Naive B cell (primary cell): ENCODE results near the gene SENP8. TPM values are rescaled to one million over a fixed set of nuclear protein-coding genes. Genes with fewer than 3 reads are reported as not detected.
A peak's percentile ranks its signal among the peaks of the same experiment; 100 is the strongest.
"Not testable (repeated sequence)": the region's sequence is repeated elsewhere in the genome, so short reads cannot be mapped to it uniquely, and the experiment has no call there.

Experiments used
- ATAC-seq, 2 donors: fragments of 150-1000 bp; cut with Tn5 transposase; 2 replicates each; pipeline ENCODE4 v1.10.0; 2021; ENCODE audit warnings: low read depth in 2 of 2, mild to moderate bottlenecking in 2 of 2, moderate library complexity in 2 of 2
- DNase-seq: peaks from one replicate; pipeline ENCODE4 v3.0.0; 2022
- H3K27ac Mint-ChIP-seq, 6 donors: one replicate each; pipeline ENCODE4 v1.8.0; 2020 to 2022; ENCODE audit warnings: mild to moderate bottlenecking in 6 of 6, mixed read lengths in 6 of 6, moderate library complexity in 5 of 6, inconsistent platforms in 2 of 6
- H3K27me3 Mint-ChIP-seq, 3 donors: one replicate each; pipeline ENCODE4 v1.8.0; 2021 to 2022; ENCODE audit warnings: mixed read lengths in 3 of 3, mild to moderate bottlenecking in 1 of 3
- H3K36me3 Mint-ChIP-seq, 2 donors: one replicate each; pipeline ENCODE4 v1.8.0; 2020 to 2022; ENCODE audit warnings: mixed read lengths in 2 of 2, inconsistent platforms in 1 of 2, mild to moderate bottlenecking in 1 of 2
- H3K4me1 Mint-ChIP-seq, 3 donors: one replicate each; pipeline ENCODE4 v1.8.0; 2020 to 2022; ENCODE audit warnings: mixed read lengths in 3 of 3, inconsistent platforms in 1 of 3, mild to moderate bottlenecking in 1 of 3, moderate library complexity in 1 of 3
- H3K4me3 Mint-ChIP-seq, 8 donors: one replicate each; pipeline ENCODE4 v1.8.0; 2020 to 2022; ENCODE audit warnings: mild to moderate bottlenecking in 8 of 8, mixed read lengths in 8 of 8, moderate library complexity in 8 of 8, inconsistent platforms in 2 of 8
- H3K9me3 Mint-ChIP-seq, 7 donors: one replicate each; pipeline ENCODE4 v1.8.0; 2020 to 2022; ENCODE audit warnings: mixed read lengths in 7 of 7, mild to moderate bottlenecking in 5 of 7, inconsistent platforms in 2 of 7, moderate library complexity in 1 of 7
- polyA plus RNA-seq, 6 donors: library from polyadenylated mRNA; unstranded; fragments of 300-500 nt; fragmentation: Illumina TruSeq; gene quantifications; one replicate each; pipeline ENCODE4 v1.2.3, GENCODE V29; 2021; ENCODE audit warnings: low read depth in 6 of 6

The SENP8 gene
- polyA plus RNA-seq, 6 donors from 2014 or later: 0.41 to 0.84 (median 0.60) TPM; not detected in 1

DNA sequence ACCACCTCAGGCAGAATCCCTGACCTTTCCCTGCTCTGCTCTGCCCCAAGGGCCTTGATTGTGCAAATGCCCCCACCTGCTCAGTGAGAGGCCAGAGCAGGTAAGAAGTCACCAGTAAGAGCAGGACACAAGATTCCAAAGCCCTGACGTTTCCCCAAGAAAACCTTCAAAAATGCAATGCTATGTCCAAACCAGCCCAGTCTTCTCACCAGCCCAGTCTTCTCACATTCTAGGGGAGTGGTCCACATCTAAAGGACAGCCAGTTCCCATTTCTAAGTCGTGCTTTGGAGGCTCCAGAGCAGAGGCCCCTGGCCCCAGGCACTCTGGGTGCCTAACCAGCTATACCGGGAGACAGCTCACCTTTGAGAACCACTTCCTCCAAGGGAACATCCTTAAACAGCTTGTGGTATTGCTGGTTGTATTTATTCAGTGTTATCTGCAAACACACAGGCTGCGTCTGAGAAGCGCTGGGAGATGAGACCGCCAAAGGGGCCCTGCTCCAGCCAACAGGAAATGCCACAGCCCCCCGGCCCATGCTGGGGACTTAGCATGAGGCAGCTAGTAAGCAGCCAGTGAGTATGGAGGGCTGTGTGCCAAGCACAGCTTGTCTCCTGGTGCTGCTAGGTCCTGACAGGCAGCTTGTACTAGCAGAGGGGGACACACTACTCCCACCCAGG, 50.1 kb downstream of the SENP8 start:
- DNase-seq (no peak), ATAC-seq (no peak)
- no peaks in the 10 kb centered on the region for H3K4me1 Mint-ChIP-seq
- H3K9me3 Mint-ChIP-seq: no peaks in the 10 kb centered on the region
- H3K36me3 Mint-ChIP-seq: no peaks in the 10 kb centered on the region
- no peak overlapping the region for H3K4me3 Mint-ChIP-seq
- H3K27me3 Mint-ChIP-seq: peaks cover 6 to 32% (median 23%) of the 10 kb centered on the region in 3 donors
- no peak overlapping the region for H3K27ac Mint-ChIP-seq

DNA sequence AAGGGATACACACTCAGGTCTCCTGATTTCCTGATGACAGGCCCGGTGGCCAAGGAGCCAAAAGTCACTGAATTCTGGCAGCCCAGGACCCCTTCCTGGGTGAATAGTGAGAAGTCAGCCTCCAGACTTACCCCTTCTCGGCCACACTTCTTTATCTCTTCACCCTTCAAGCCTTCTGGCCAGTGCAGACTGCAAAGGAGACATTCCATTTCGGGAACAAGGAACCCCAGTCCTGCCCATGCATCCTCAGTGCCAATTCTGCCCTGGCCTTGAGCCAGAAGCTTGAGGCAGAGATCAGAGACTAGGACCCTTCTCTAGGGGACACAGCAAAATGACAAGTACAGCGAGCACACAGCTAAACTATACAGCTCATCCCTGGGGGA, 50.6 kb downstream of the SENP8 start:
- Mint-ChIP-seq H3K9me3 (no peaks in the 10 kb centered on the region), H3K27me3 (peaks cover 6 to 32% (median 23%) of the 10 kb centered on the region in 3 donors), H3K27ac (no peak overlapping the region), H3K4me3 (no peak overlapping the region), H3K36me3 (no peaks in the 10 kb centered on the region), H3K4me1 (no peaks in the 10 kb centered on the region)
- DNase-seq: no peak
- no peak for ATAC-seq

DNA sequence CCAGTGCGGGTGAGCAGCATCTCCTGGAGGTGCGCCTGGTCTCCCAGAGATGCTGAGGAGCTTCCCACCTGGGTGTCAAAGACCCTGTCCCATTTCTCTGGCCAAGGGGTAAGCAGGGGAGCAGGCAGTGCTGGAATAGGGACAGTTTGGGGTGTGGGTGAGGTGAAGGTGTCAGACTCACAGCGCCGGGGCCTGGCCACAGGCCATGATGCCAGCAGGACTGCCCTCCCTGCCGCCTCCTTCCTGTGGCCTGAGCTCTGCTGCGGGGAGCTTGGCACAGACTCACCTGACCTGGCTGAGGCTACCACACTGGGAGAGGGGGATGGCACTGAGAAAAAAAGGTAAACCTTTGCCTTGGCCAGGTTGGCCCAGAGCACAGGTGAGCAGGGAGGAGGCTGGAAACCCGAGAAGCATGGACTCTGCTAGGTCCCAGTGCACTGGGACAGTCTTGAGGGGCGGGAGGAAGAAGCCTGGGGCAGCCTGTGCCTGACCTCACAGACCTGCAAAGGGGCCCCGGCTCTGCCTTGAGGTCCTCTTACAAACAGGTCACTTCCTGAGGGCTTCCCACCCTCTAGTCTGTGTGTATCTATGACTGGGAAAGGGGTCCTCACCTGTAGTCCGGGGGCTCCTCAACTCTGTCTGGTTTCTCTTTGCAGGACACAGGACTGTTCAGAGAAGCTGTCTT, 51.2 kb downstream of the SENP8 start:
- Mint-ChIP-seq H3K9me3 (no peaks in the 10 kb centered on the region), H3K27me3 (peaks cover 6 to 37% (median 23%) of the 10 kb centered on the region in 3 donors), H3K4me1 (no peaks in the 10 kb centered on the region), H3K4me3 (no peak overlapping the region), H3K36me3 (no peaks in the 10 kb centered on the region), H3K27ac (no peak overlapping the region)
- DNase-seq (no peak), ATAC-seq (no peak)

DNA sequence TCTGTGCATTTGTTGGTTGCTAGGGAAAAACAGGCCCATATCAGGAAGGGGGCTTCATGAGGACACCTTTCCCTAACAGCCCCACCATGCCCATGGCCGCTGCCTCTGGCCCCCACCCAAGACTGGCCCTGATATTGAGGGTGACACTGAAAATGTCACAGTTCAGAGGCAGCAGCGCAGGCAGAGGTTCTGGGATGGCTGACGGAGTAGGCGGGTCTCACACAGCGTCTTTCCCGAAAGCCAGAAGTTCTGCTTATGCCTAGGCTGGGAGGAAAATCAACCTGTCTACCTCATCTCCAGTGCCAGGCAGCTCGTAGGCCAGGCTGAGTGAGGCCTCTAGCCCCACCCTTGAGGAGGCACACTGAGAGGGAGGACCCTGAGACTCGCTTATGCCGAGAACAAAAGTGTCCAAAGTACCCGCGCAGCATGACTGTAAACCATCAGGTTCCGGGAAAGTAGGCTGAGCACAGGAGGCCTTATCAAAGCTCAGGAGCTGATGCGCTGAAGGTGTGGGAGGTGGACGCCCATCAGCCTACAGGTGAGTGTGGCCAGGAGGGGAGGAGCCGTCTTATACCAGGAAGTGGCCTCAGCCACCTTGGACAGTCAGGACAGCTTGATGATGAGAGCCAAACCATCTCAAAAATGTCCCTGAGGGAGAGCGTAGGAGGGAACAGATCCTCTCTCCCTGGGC, 51.9 kb downstream of the SENP8 start:
- ATAC-seq: no peak
- Mint-ChIP-seq H3K4me3 (no peak overlapping the region), H3K27ac (no peak overlapping the region), H3K4me1 (no peaks in the 10 kb centered on the region), H3K9me3 (no peaks in the 10 kb centered on the region), H3K27me3 (peaks cover 6 to 43% (median 28%) of the 10 kb centered on the region in 3 donors), H3K36me3 (no peaks in the 10 kb centered on the region)
- no peak for DNase-seq

DNA sequence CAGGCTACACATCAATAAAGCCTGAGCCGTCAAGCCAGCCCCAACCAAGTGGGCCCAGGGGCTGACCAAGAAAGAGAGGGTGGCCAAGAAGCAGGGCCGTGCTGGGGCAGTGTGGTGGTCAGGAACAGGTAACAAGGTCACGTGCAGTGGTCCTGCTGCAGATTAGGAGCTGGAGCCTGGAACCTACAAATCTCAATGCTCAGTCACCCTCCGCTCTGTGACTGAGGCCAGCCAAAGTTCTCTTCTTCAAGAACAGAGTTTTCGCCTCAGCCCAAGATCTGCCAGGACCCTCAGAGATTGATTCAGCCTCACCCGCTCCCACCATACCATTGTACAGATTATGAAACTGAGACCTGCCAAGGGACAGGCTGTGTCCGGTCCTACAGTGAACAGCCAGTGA, 52.5 kb downstream of the SENP8 start:
- H3K27ac Mint-ChIP-seq: peak overlapping the region in 1 of 6 donors; percentile 70
- no peak overlapping the region for H3K4me3 Mint-ChIP-seq
- ATAC-seq (no peak), DNase-seq (no peak)
- H3K9me3 Mint-ChIP-seq: no peaks in the 10 kb centered on the region
- H3K4me1 Mint-ChIP-seq: no peaks in the 10 kb centered on the region
- no peaks in the 10 kb centered on the region for H3K36me3 Mint-ChIP-seq
- H3K27me3 Mint-ChIP-seq: peaks cover 11 to 50% (median 34%) of the 10 kb centered on the region in 3 donors

DNA sequence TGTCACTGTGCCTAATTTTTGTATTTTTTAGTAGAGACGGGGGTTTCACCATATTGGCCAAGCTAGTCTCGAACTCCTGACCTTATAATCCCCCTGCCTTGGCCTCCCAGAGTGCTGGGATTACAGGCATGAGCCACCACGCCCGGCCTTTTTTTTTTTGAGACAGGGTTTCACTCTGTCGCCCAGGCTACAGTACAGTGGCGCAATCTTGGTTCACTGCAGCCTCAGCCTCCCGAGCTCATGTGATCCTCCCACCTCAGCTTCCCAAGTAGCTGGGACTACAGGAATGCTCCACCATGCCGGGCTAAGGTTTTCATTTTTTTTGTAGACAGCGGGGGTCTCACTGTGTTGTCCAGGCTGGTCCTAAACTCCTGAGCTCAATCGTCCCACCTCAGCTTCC, 53.8 kb downstream of the SENP8 start:
- not testable (repeated sequence) for H3K4me1 Mint-ChIP-seq, H3K36me3 Mint-ChIP-seq, H3K4me3 Mint-ChIP-seq, H3K27ac Mint-ChIP-seq, H3K9me3 Mint-ChIP-seq, DNase-seq, ATAC-seq
- H3K27me3 Mint-ChIP-seq: peaks cover 5 to 44% (median 25%) of the 10 kb centered on the region in 3 donors

DNA sequence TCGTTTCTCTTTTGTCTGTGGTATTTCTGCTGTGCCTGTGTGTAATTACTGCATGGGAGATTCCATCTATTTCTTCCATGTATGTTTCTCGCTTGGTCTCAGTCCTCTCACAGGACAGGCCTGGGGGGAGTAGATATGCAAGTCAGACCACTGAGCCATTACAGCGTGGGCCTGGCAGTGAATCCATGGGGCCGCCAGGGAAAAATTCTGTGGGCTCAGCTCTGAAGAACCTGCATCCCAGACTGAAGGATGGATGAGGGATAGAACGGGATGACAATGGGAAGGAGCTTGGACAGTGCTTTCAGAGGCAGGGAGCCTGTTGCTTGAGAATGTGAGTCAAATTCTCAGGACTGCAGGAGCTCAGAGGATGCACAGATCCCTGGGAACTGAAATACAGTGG, 54.6 kb downstream of the SENP8 start:
- Mint-ChIP-seq H3K4me1 (no peaks in the 10 kb centered on the region), H3K27me3 (peaks cover 5 to 36% (median 25%) of the 10 kb centered on the region in 3 donors), H3K27ac (no peak overlapping the region), H3K9me3 (no peaks in the 10 kb centered on the region), H3K4me3 (no peak overlapping the region), H3K36me3 (no peaks in the 10 kb centered on the region)
- DNase-seq: no peak
- ATAC-seq: no peak

DNA sequence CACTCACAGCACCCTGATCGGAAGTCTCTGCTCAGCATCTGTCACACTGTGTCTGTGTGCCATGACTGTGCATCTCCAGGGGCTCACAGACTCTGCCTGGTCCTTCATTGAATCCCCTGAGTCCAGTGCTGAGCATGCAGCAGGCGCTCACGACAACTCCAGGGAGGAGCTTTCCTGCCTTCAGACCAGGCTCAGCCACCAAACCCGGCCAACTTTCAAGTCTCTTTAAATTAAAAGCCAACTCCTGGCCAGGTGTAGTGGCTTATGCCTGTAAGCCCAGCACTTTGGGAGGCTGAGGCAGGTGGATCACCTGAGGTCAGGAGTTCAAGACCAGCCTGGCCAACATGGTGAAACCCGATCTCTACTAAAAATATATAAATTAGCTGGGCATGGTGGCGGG, 55.2 kb downstream of the SENP8 start:
- no peak for DNase-seq
- ATAC-seq: no peak
- Mint-ChIP-seq H3K4me1 (no peaks in the 10 kb centered on the region), H3K4me3 (no peak overlapping the region), H3K36me3 (no peaks in the 10 kb centered on the region), H3K27ac (no peak overlapping the region), H3K9me3 (no peaks in the 10 kb centered on the region), H3K27me3 (peaks cover 5 to 31% (median 20%) of the 10 kb centered on the region in 3 donors)

DNA sequence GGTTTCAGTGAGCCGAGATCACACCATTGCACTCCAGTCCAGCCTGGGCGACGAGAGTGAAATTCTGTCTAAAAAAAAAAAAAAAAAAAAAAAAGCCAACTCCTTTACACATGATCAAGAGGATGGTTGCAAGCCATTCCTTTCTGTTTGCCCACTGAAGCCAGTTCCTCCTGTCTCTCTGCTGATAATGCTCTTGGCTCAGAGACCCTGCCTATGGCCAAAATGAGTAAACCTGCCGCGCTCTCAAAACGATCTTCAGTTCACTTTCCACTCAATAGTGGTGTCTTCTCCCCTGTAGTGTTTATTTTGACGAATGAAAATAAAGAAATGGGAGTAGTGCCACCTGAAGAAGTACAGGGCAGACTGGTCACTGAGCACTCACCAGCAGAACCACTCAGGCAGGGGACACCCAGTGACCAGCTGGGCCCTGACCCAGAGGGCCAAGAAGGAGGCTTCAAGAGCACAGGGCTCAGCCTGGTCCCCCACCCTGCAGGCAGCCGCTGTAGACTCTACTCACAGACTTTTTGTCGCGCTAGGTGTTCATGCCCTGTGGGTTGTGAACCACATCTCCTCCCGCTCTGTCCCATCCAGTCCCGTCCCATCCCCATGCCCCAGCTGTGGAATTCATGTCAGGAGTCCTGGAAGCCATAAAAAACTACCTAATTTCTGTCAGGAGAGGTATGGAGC, 55.8 kb downstream of the SENP8 start:
- H3K27ac Mint-ChIP-seq: peak overlapping the region in 1 of 6 donors; percentile 23
- H3K27me3 Mint-ChIP-seq: peaks cover 5 to 26% (median 16%) of the 10 kb centered on the region in 3 donors
- H3K4me3 Mint-ChIP-seq: no peak overlapping the region

DNA sequence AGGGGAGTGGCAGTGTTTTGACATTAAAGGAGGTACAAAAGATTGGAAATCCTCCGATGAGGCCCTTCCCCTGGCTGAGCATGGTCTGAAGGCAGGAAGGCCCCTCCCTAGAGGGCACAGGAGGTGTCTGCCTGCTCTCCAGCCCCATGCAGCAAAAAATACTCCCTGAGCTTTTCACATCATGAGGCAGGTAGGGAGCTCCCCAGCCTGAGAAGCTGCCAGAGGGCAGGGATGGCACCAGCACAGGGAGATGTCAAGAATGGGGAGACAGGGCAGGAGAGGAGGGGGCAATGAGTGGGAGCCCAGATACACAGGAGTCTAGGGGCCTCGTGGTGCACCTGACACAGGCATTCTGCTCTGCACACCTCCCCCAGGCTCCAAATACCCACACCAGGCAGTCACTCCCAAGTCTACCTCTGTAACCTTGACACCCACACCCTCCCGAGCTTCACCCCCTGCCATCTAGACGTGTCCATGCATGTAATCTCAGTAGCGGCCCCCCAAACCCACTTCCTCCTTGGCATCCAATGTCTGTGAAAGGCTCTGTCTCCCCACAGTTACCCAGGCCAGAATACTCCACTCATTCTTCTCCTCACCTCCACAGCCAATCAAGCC, 56.5 kb downstream of the SENP8 start:
- no peak for ATAC-seq

More for the DNA sequence above, 55.8 kb downstream of the SENP8 start:
- Mint-ChIP-seq H3K4me1 (no peaks in the 10 kb centered on the region), H3K9me3 (no peaks in the 10 kb centered on the region), H3K36me3 (no peaks in the 10 kb centered on the region)
- DNase-seq (no peak), ATAC-seq (no peak)

DNA sequence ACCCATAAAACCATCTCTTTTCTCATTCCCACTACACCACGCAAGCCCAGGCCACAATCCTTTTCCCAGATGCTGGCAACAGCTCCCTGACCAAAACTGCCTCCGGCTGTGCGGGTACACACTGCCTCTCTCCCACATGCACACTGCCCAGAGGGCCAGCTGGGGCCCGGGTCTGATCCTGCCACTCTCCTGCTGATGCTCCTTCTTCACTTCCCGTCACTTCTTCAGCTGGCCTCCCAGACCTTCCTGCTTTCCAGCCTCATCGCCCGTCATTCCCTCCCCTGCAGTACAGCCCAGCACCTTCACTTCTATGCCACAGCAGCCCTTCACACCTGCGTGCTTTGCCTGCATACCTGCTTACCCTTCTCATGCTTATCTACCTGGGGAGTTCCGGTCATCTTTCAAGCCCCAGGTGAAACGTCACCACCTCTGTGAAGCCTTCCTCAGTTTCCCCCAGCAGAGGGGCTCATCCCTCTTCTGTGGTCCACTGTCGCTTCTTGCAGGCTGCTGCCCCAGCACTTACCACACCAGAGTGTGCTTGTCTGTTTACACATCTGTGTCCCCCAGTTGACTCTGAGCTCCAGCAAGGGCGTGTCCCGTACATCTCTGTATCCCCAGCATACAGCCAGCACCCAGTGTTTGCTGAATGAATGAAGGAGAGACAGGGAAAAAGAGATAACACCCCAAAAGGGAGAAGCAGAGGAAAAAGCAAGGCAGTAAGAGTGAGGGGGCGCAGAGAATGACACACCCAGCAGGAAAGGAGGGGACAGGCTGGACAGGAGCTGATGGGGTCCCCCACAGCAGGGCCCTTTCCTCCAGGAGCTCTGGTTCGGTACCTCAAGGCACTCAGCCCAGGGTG, 57.2 kb downstream of the SENP8 start:
- Mint-ChIP-seq H3K36me3 (no peaks in the 10 kb centered on the region), H3K9me3 (no peaks in the 10 kb centered on the region), H3K27ac (peak overlapping the region in 3 of 6 donors; percentile 25 to 77 (median 75)), H3K4me1 (no peaks in the 10 kb centered on the region), H3K4me3 (no peak overlapping the region), H3K27me3 (peaks cover 5 to 22% (median 11%) of the 10 kb centered on the region in 3 donors)
- DNase-seq: no peak
- ATAC-seq: no peak

More for the DNA sequence above, 56.5 kb downstream of the SENP8 start:
- Mint-ChIP-seq H3K27me3 (peaks cover 5 to 22% (median 11%) of the 10 kb centered on the region in 3 donors), H3K9me3 (no peaks in the 10 kb centered on the region), H3K4me1 (no peaks in the 10 kb centered on the region), H3K4me3 (no peak overlapping the region), H3K36me3 (no peaks in the 10 kb centered on the region), H3K27ac (peak overlapping the region in 1 of 6 donors; percentile 56)
- DNase-seq: no peak

DNA sequence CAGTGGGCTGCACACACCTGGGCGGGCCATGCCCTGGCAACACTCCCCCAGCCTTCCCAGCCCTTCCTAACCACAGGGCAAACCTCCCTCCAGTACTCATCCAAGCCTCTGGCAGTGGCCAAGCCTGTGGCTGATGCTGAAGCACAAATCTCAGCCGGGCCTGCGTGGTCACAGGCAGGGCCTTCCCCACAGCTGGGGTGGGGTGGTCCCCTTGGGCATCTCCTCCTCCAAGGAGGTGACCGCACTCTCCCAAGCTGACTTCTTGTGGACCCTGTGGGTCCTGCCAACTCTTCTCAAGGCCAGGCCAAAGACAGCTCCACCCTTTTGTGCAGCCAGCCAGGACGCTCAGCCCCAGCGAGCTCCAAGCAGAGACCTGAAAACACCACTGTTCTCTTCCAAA, 58.0 kb downstream of the SENP8 start:
- H3K4me1 Mint-ChIP-seq: no peaks in the 10 kb centered on the region
- ATAC-seq: no peak
- no peak for DNase-seq
- no peaks in the 10 kb centered on the region for H3K9me3 Mint-ChIP-seq
- H3K36me3 Mint-ChIP-seq: no peaks in the 10 kb centered on the region
- H3K27me3 Mint-ChIP-seq: peaks cover 9 to 28% (median 16%) of the 10 kb centered on the region in 3 donors
- H3K27ac Mint-ChIP-seq: no peak overlapping the region
- no peak overlapping the region for H3K4me3 Mint-ChIP-seq
